ENCODE results near the gene RHOH. TPM values are rescaled to one million over a fixed set of nuclear protein-coding genes. Genes with fewer than 3 reads are reported as not detected.

Gene RHOH
- total and polyA plus RNA-seq, 10 donors = 51.4 to 112 (median 74.3) TPM

DNA sequence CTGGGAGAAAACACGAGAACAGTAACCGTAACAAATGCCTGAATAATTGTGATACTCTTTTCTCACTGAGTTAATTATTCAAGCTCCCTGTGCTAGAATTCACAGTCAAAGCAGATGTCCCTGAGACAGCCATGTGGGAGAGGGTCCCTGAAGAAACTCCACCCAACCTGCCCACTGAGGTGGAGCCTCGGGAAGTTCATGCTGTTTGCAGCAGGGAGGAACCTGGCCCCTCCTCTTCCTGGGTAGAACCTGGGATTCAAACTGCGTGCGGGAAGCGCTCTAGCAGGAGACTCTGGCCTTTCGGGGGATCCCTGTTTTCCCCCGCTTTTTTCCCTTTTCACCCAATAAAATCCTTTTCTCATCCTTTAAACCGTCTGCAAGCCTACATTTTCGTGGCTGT, 20.2 kb upstream of the RHOH start:
- Histone ChIP-seq H3K36me3 (no peaks in the 10 kb centered on the region), H3K4me3 (no peak overlapping the region), H3K4me1 (peaks cover 0 to 49% (median 18%) of the 10 kb centered on the region in 6 donors), H3K9me3 (no peaks in the 10 kb centered on the region), H3K27ac (no peak overlapping the region), H3K27me3 (replicated peaks in 1 of 7) (no peaks in the 10 kb centered on the region)
- intact Hi-C loops (cut with DNase I; ENCODE audit: low total_unique reads) = no loop called here
- DNase-seq = no peak
- no peak for TF ChIP-seq POLR2A (IDR thresholded peaks at IDR 0.05)
- TF ChIP-seq POLR2AphosphoS5 (IDR thresholded peaks at IDR 0.05) = no peak
- TF ChIP-seq, protein P1, sequence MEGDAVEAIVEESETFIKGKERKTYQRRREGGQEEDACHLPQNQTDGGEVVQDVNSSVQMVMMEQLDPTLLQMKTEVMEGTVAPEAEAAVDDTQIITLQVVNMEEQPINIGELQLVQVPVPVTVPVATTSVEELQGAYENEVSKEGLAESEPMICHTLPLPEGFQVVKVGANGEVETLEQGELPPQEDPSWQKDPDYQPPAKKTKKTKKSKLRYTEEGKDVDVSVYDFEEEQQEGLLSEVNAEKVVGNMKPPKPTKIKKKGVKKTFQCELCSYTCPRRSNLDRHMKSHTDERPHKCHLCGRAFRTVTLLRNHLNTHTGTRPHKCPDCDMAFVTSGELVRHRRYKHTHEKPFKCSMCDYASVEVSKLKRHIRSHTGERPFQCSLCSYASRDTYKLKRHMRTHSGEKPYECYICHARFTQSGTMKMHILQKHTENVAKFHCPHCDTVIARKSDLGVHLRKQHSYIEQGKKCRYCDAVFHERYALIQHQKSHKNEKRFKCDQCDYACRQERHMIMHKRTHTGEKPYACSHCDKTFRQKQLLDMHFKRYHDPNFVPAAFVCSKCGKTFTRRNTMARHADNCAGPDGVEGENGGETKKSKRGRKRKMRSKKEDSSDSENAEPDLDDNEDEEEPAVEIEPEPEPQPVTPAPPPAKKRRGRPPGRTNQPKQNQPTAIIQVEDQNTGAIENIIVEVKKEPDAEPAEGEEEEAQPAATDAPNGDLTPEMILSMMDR (IDR thresholded peaks at IDR 0.05 in 8 of 11, conservative IDR thresholded peaks at IDR 0.05 in 3 of 11) = no peak
- 70 to 83% (median 77%) methylated on average over 10 of the region's 10 CpGs for WGBS, 5 donors

DNA sequence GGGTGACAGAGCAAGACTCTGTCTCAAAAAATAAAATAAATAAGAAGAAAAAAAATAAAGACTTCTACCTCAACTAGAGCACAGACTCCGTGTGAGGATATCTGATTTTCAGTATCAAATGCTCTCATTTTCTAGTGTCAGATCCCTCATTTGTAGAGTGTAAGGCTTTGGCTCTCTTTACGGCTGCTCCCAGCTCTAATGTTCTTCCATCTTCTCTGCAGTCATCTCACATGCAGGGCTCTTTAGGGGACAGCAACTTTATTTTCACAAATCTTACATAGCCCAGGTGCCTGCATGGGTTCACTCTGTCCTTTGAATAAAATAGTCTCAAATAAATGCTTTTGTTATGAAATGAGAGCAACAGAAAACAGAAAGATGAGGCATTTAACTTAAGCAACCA, 19.2 kb upstream of the RHOH start:
- H3K4me3 ChIP-seq = no peak overlapping the region
- DNase-seq = no peak
- no peaks in the 10 kb centered on the region for H3K36me3 ChIP-seq
- TF ChIP-seq POLR2AphosphoS5 (IDR thresholded peaks at IDR 0.05) = no peak
- TF ChIP-seq, protein P1 (IDR thresholded peaks at IDR 0.05 in 8 of 11, conservative IDR thresholded peaks at IDR 0.05 in 3 of 11) = no peak
- TF ChIP-seq POLR2A (IDR thresholded peaks at IDR 0.05) = no peak
- H3K27ac ChIP-seq = no peak overlapping the region
- 86 to 94% (median 88%) methylated on average over 2 of the region's 2 CpGs for WGBS, 5 donors
- no peaks in the 10 kb centered on the region for H3K27me3 ChIP-seq (replicated peaks in 1 of 7)
- intact Hi-C loops (cut with DNase I; ENCODE audit: low total_unique reads) = no loop called here
- peaks cover 3 to 55% (median 22%) of the 10 kb centered on the region in 6 donors for H3K4me1 ChIP-seq
- no peaks in the 10 kb centered on the region for H3K9me3 ChIP-seq

DNA sequence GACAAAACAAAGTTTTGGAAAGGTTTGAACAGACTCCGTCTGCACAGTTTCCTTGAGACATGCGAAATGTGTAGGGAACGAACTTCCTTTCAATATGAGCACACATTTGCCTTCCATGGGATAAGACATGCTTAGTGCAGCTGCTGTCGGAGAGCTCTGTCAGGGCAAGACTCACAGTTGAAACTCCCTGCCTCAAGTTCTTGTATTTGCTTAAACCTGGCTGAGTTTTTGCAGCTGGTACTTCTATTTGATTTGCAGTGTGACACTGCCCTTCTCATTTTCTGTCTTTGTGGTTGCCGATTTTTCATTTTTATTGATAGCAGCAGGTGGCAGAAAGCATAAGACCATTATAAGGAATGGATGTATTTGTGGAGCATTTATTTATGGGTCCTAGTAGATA, 18.2 kb upstream of the RHOH start:
- Histone ChIP-seq H3K27me3 (replicated peaks in 1 of 7) (no peaks in the 10 kb centered on the region), H3K4me3 (no peak overlapping the region), H3K27ac (no peak overlapping the region), H3K9me3 (no peaks in the 10 kb centered on the region), H3K36me3 (no peaks in the 10 kb centered on the region), H3K4me1 (peaks cover 5 to 55% (median 23%) of the 10 kb centered on the region in 6 donors)
- WGBS, 5 donors = 74 to 83% (median 83%) methylated on average over 5 of the region's 5 CpGs
- DNase-seq = no peak
- TF ChIP-seq, protein P1 (IDR thresholded peaks at IDR 0.05 in 8 of 11, conservative IDR thresholded peaks at IDR 0.05 in 3 of 11) = no peak
- TF ChIP-seq POLR2A (IDR thresholded peaks at IDR 0.05) = no peak
- TF ChIP-seq POLR2AphosphoS5 (IDR thresholded peaks at IDR 0.05) = no peak
- intact Hi-C loops (cut with DNase I; ENCODE audit: low total_unique reads) = no loop called here

DNA sequence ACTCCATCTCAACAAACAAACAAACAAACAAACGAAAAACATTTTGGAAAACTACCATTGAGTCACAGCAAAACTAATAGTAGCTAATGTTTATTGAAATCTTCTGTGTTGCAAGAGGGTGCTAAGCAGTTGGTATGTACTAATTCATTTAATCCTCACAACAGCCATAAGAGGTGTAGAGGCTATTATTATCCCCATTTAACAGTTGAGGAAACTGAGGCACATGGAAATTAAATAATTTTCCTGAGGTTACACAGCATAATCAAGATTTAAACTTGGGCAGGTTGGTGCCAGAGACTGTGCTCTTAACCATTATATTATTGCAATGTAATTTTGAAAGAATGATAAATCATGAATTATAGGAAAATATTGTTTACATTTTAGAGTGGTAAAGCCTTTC, 17.5 kb upstream of the RHOH start:
- Histone ChIP-seq H3K4me1 (peaks cover 8 to 55% (median 23%) of the 10 kb centered on the region in 6 donors), H3K9me3 (no peaks in the 10 kb centered on the region), H3K36me3 (no peaks in the 10 kb centered on the region), H3K27me3 (replicated peaks in 1 of 7) (no peaks in the 10 kb centered on the region), H3K4me3 (no peak overlapping the region), H3K27ac (no peak overlapping the region)
- TF ChIP-seq, protein P1 (IDR thresholded peaks at IDR 0.05 in 8 of 11, conservative IDR thresholded peaks at IDR 0.05 in 3 of 11) = no peak
- TF ChIP-seq POLR2AphosphoS5 (IDR thresholded peaks at IDR 0.05) = no peak
- TF ChIP-seq POLR2A (IDR thresholded peaks at IDR 0.05) = no peak
- intact Hi-C loops (cut with DNase I; ENCODE audit: low total_unique reads) = no loop called here
- 76 to 100% (median 84%) methylated on average over 1 of the region's 1 CpG for WGBS, 5 donors
- no peak for DNase-seq

Data from spleen (tissue), 11 donors.